ENCODE results near the gene GRM2.
"Not testable (repeated sequence)": the region's sequence is repeated elsewhere in the genome, so short reads cannot be mapped to it uniquely, and the experiment has no call there.

Gene GRM2

GRCh38 chr3:51722362-51722761 is 15.5 kb downstream of the GRM2 start:
- DNase-seq (ENCODE audit: low read depth in 3 of 3) = no peak

GRCh38 chr3:51727500-51727899 is 20.6 kb downstream of the GRM2 start:
- no peak for DNase-seq (ENCODE audit: low read depth in 3 of 3)

DNA sequence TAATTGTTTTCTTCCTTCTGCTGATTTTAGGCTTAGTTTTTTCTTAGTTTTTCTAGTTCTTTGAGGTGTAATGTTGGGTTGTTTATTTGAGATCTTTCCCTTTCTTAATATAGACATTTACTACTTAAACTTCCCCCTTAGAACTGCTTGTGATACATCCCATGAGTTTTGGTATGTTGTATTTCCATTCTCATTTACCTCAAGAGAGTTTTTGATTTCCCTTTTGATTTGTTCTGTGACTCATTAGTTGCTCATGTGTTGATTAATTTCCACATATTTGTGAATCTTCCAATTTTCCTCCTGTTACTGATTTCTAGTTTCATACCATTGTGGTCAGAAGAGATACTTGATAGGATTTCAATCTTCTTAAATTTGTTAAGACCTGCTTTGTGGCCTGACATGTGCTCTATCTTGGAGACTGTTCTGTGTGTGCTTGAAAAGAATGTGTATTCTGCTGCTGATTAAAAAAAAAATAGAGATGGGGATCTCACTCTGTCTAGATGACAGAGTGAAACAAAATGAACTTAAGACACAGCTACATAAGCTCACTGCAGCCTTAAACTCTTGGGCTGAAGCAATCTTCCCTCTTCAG is 22.3 kb downstream of the GRM2 start:
- DNase-seq (ENCODE audit: low read depth in 3 of 3) = no peak

DNA sequence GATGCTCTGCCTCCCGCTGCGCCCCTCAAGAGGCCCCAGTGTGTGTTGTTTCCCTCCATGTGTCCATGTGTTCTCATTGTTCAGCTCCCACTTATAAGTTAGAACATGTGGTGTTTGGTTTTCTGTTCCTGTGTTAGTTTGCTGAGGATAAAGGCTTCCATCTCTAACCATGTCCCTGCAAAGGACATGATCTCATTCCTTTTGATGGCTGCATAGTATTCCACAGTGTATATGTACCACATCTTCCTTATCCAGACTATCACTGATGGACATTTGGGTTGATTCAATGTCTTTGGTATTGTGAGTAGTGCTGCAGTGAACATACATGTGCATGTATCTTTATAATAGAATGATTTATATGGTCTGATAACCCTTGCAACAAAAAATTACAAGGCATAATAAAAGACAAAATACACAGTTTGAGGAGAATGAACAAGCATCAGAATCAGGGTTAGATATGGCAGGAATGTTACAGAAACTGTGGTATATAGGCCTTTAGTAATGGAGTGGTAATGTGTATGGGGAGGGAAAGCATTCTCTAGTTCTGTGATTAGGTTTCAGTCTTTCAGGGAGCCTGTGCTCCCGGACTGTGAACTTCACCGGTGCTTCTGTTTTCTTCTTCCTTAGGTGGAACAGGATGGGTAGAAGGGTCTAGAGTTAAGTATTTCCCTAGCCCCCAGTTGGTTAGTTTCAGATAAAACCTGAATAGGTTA is 27.1 kb downstream of the GRM2 start:
- no peak for DNase-seq (ENCODE audit: low read depth in 3 of 3)

- DNase-seq (ENCODE audit: low read depth in 3 of 3) = no peak
Measured at GRCh38 chr3:51734572-51734907, 27.7 kb downstream of the GRM2 start.

DNA sequence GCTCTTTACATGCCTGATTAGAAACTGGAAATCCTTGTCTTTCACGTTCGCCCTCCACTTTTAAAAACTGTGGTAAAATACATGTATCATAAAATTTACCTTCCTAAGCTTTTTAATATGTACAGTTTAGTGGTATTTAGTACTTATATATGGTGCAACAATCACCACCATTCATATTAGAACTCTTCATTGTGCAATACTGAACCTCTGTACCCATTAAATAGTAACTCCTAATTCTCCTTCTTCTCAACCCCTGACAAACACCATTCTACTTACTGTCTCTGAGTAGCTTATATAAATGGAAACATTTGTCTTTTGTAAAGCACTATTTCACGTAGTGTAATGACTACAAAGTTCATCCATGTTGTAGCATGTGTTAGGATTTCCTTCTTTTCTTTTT is 28.2 kb downstream of the GRM2 start:
- no peak for DNase-seq (ENCODE audit: low read depth in 3 of 3)

DNA sequence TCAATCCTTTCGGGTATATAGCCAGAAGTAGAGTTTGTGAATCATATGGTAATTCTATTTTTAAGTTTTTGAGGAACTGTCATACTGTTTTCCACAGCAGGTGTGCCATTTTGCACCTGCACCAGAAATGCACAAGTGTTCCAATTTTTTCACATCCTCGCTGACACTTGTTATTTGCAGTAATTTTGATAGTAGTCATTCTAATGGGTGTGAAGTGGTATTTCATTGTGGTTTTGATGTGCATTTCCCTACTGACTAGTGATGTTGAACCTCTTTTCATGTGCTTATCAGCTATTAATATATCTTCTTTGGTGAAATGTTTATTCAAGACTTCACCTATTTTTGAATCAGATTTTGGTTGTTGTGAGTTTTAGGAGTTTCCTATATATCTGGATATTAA is 29.1 kb downstream of the GRM2 start:
- DNase-seq (ENCODE audit: low read depth in 3 of 3) = no peak

DNA sequence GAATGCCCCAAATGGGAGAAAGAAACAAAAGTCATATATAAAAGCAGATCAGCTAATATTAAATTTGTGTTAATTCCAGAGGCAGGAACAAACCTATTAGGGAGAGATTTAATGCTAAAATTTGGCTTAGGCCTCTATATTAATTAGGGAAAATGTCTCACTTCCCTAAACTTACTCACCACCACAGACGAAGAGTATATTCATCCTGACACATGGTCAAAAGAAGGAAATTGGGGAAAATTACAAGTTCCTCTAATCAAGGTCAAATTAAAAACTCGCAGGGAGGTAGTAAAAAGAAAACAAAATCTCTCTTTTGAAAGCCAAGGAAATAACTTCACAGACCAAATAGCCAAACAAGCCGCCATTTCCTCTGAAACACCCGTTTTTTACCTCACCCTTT is 32.2 kb downstream of the GRM2 start:
- no peak for DNase-seq (ENCODE audit: low read depth in 3 of 3)

DNA sequence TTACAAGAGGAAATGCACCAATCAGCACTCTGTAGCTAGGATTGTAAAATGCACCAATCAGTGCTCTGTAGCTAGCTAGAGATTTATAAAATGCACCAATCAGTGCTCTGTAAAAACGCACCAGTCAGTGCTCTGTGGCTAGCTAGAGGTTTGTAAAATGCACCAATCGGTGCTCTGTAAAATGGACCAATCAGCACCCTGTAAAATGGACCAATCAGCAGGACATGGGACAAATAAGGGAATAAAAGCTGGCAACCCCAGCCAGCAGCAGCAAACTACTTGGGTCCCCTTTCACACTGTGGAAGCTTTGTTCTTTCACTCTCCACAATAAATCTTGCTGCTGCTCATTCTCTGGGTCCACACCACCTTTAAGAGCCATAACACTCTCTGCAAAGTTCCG is 35.5 kb downstream of the GRM2 start:
- not testable (repeated sequence) for DNase-seq (ENCODE audit: low read depth in 3 of 3)

DNA sequence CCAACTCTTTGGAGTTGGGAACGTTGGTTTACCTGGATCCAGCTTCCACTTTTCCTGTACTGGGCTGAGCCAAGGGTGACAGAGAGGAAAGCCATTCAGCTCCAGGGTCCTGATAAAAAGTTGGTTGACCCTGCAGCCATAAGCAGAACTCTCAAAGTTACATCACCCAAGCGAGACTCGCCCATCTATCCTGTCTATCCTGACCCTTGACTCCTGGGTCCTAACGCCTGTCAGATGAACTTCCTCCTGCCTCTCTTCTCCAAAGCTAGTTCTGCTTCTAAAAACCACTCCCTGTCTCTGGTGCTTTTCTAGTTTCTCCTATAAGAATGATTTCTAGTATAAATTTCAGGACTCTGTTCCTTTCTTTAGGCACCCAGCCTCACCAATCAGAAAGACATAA is 36.1 kb downstream of the GRM2 start:
- DNase-seq (ENCODE audit: low read depth in 3 of 3) = not testable (repeated sequence)

DNA sequence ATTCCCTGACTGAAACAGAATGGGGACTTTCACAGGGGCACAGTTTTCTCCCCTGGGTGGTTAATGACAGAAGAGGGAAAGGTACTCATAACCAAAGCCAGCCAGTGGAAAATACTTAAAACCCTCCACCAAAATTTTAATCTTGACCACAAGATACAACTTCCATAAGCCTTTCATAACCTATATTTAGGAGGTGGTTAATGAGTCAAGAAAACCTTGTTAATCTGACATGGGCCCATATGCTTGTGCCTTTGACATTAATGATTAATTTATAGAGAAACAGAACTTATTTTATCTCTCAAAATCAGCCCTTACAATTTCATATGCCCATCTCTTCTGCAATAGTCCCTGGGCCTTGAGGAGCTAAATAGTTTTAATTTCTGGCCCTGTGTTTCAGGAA is 41.0 kb downstream of the GRM2 start:
- no peak for DNase-seq (ENCODE audit: low read depth in 3 of 3)

DNA sequence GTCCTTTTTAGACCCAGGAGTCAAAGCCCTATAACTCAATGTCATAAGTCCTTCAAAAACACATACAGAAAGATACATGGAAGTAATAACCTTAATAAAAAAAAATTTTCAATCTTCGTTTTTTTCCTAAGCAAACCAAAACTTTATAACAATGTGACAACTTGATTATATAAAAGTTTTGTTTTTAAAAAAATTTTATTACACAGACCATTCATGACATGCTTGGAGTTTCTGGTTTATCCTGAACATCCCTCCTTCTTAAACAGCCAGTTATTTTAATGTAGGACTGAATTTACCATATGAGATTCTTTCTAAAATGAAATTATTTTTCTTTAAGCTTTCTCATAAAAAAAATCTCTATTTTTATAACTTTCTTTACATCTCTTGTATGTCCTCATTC is 41.5 kb downstream of the GRM2 start:
- DNase-seq (ENCODE audit: low read depth in 3 of 3) = no peak

- DNase-seq (ENCODE audit: low read depth in 3 of 3) = no peak
Measured at GRCh38 chr3:51750878-51751277, 44.0 kb downstream of the GRM2 start.

DNA sequence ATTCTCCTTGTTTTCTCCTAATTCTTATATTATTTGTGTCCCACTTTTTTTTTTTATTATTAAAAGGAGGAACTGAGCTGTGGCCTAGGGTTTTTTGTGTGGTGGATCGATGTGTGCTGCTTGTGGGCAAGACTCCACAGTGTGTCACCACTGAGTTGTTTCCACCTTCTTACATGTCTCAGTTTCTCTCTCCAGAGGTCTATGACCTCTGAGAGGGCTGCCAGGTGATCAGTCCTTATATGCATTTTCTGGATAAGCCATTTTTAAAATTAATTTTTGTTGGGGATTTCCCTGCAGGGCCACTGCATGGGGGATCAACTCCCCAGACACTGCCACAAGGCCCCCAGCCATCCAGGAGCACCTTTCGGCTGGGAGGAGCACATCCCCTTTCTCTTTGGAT is 44.4 kb downstream of the GRM2 start:
- no peak for DNase-seq (ENCODE audit: low read depth in 3 of 3)

GRCh38 chr3:51753763-51754750 is 47.2 kb downstream of the GRM2 start:
- DNase-seq (ENCODE audit: low read depth in 3 of 3) = not testable (repeated sequence)

DNA sequence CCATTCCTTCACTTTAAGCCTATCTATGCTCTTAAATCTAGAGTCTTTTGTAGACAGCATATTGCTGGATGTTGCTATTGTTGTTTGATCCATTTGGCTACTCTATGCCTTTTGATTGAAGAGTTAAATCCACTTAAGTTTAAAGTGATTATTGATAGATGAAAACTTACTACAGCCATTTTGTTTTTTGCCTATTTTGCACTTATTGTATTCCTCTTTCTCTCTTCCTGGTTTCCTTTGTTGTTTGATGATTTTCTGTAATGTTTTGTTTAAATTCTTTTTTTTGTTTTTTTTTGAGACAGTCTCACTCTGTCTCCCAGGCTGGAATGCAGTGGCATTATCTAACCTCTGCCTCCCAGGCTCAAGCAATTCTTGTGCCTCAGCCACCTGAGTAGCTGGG is 52.3 kb downstream of the GRM2 start:
- DNase-seq (ENCODE audit: low read depth in 3 of 3) = no peak

Data from stimulated activated CD4-positive, alpha-beta T cell treated with anti-CD3 and anti-CD28 coated beads, TNF-alpha, amount 100 ng/mL, for 48 hours (primary cell).